Caco-2 (cell line): ENCODE results near the gene VPS39. TPM values are rescaled to one million over a fixed set of nuclear protein-coding genes. Genes with fewer than 3 reads are reported as not detected.

Source experiments
- BruUV-seq: library from RNA; stranded (reverse); fragments of 400-500 nt; replicated peaks from 2 replicates; lab custom pipeline; 2021; lab: Mats Ljungman, UMichigan
- CTCF ChIA-PET: fragments of 300-600 bp; sonication (Branson Sonifier 250); formaldehyde crosslinking; loops from one replicate; lab custom pipeline; 2022; ENCODE audit warnings: antibody characterized with exemption; lab: Charles Lee
- POLR2A ChIA-PET: fragments of 300-600 bp; sonication (Branson Sonifier 250); formaldehyde crosslinking; loops from one replicate; lab custom pipeline; 2022; ENCODE audit warnings: antibody characterized with exemption; lab: Charles Lee
- DNase-seq, 2 experiments: peaks; one replicate each; pipeline versions ENCODE4 v3.0.0 to v3.0.0-alpha.2; 2020 to 2022
- H3K27me3 ChIP-seq: replicated peaks from 2 replicates; pipeline ENCODE4 v1.6.0; 2011; ENCODE audit warnings: low read length; ENCODE audit not compliant: control insufficient read depth, insufficient read depth
- H3K36me3 ChIP-seq: 2 replicates; pipeline ENCODE4 v1.5.1; 2011; ENCODE audit warnings: low read length; ENCODE audit not compliant: control insufficient read depth, insufficient read depth
- H3K4me1 ChIP-seq: fragments of 250-450 bp; sonication (Bioruptor Pico); 2 replicates; pipeline ENCODE4 v1.5.1; 2020; ENCODE audit warnings: mild to moderate bottlenecking
- H3K4me3 ChIP-seq: 2 replicates; pipeline ENCODE4 v1.5.1; 2011; ENCODE audit warnings: low read depth, mild to moderate bottlenecking, control low read depth, low read length
- H3K9me3 ChIP-seq: fragments of 250-450 bp; sonication (Bioruptor Pico); 2 replicates; pipeline ENCODE4 v1.5.1; 2020; ENCODE audit warnings: mild to moderate bottlenecking, moderate library complexity
- H3K27ac Mint-ChIP-seq: one replicate; pipeline ENCODE4 v1.8.0; 2022; ENCODE audit warnings: mixed read lengths; ENCODE audit not compliant: unreplicated experiment
- H3K27me3 Mint-ChIP-seq: one replicate; pipeline ENCODE4 v1.8.0; 2022; ENCODE audit warnings: mixed read lengths; ENCODE audit not compliant: insufficient read depth, unreplicated experiment
- H3K36me3 Mint-ChIP-seq: one replicate; pipeline ENCODE4 v1.8.0; 2022; ENCODE audit warnings: mild to moderate bottlenecking, mixed read lengths; ENCODE audit not compliant: insufficient read depth, unreplicated experiment
- H3K4me1 Mint-ChIP-seq: one replicate; pipeline ENCODE4 v1.8.0; 2022; ENCODE audit warnings: low read depth, mixed read lengths; ENCODE audit not compliant: unreplicated experiment
- H3K4me3 Mint-ChIP-seq: one replicate; pipeline ENCODE4 v1.8.0; 2022; ENCODE audit warnings: mild to moderate bottlenecking, moderate library complexity, mixed read lengths; ENCODE audit not compliant: unreplicated experiment
- H3K9me3 Mint-ChIP-seq: one replicate; pipeline ENCODE4 v1.8.0; 2022; ENCODE audit warnings: mixed read lengths; ENCODE audit not compliant: unreplicated experiment
- intact Hi-C: fragments of 100-400 bp; cut with micrococcal nuclease; formaldehyde crosslinking; loops from one replicate; pipeline ENCODE4 v1.10.0; 2022; ENCODE audit not compliant: unreplicated experiment
- total RNA-seq: library from RNA; stranded (reverse); gene quantifications from 2 replicates; pipeline ENCODE4 v1.2.3, GENCODE V29; 2022
- TF ChIP-seq, protein P1 (sequence below), 2 experiments: fragments of 200-600 bp in 1 of 2; IDR thresholded peaks; 1 replicate in 1 of 2; 2 replicates in 1 of 2; pipeline versions ENCODE4 v1.5.1 to v1.8.0; 2011 to 2022; ENCODE audit warnings: antibody characterized with exemption in 1 of 2, control low read depth in 1 of 2, inconsistent platforms in 1 of 2, low read depth in 1 of 2, low read length in 1 of 2, mild to moderate bottlenecking in 1 of 2, moderate library complexity in 1 of 2; ENCODE audit not compliant: insufficient read depth in 1 of 2, severe bottlenecking in 1 of 2, unreplicated experiment in 1 of 2

VPS39 gene
- total RNA-seq, 1 experiment from 2014 or later, result 48.4 TPM

DNA sequence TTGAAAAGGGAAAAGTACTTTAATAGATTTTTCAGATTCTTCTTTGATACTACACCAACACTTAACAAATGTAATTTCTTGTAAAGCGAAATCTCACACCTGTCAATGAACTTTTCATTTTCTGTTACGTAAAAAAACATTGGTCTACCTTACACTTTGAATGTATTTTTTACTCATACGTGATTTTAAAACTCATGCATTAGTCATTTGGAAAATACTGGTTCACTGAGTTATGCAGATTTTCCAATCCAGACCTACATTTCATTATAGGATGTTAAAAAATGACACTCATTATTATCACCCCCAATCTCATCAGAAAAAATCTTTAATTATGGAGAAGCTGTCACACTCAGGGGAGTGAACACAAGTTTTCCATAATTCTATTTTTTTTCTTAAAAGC, 14.7 kb downstream of the VPS39 start:
- Histone ChIP-seq H3K27me3 (no peaks in the 10 kb centered on the region), H3K36me3 (peaks cover 1% of the 10 kb centered on the region), H3K4me1 (no peaks in the 10 kb centered on the region), H3K9me3 (no peaks in the 10 kb centered on the region), H3K4me3 (no peak overlapping the region)
- Mint-ChIP-seq H3K27ac (no peak overlapping the region), H3K9me3 (no peaks in the 10 kb centered on the region), H3K4me3 (no peak overlapping the region), H3K36me3 (peaks cover 19% of the 10 kb centered on the region), H3K4me1 (no peaks in the 10 kb centered on the region), H3K27me3 (no peaks in the 10 kb centered on the region)
- TF ChIP-seq, protein P1, sequence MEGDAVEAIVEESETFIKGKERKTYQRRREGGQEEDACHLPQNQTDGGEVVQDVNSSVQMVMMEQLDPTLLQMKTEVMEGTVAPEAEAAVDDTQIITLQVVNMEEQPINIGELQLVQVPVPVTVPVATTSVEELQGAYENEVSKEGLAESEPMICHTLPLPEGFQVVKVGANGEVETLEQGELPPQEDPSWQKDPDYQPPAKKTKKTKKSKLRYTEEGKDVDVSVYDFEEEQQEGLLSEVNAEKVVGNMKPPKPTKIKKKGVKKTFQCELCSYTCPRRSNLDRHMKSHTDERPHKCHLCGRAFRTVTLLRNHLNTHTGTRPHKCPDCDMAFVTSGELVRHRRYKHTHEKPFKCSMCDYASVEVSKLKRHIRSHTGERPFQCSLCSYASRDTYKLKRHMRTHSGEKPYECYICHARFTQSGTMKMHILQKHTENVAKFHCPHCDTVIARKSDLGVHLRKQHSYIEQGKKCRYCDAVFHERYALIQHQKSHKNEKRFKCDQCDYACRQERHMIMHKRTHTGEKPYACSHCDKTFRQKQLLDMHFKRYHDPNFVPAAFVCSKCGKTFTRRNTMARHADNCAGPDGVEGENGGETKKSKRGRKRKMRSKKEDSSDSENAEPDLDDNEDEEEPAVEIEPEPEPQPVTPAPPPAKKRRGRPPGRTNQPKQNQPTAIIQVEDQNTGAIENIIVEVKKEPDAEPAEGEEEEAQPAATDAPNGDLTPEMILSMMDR (IDR thresholded peaks at IDR 0.05; ENCODE audit: insufficient read depth in 1 of 2, low read depth in 1 of 2, low read length in 1 of 2, severe bottlenecking in 1 of 2, unreplicated experiment in 1 of 2), result no peak
- ChIA-PET CTCF (no interaction called here), POLR2A (no interaction called here)
- intact Hi-C loops, result no loop called here
- BruUV-seq, result no TSS peak
- no peak for DNase-seq

- H3K9me3 Mint-ChIP-seq, result no peaks in the 10 kb centered on the region
- Histone ChIP-seq H3K36me3 (no peaks in the 10 kb centered on the region), H3K9me3 (no peaks in the 10 kb centered on the region), H3K27me3 (no peaks in the 10 kb centered on the region), H3K4me3 (no peak overlapping the region), H3K4me1 (no peaks in the 10 kb centered on the region)
- no TSS peak for BruUV-seq
- ChIA-PET POLR2A (no interaction called here), CTCF (interaction anchor here (0.6 kb wide), 1 partner anchor 49 kb away, joined by 6 read pairs; no protein-coding TSS in a partner anchor)
- no peaks in the 10 kb centered on the region for H3K4me1 Mint-ChIP-seq
- DNase-seq, result no peak
- intact Hi-C loops, result no loop called here
- H3K36me3 Mint-ChIP-seq, result peaks cover 17% of the 10 kb centered on the region
- H3K27ac Mint-ChIP-seq, result no peak overlapping the region
- no peaks in the 10 kb centered on the region for H3K27me3 Mint-ChIP-seq
- TF ChIP-seq, protein P1 (IDR thresholded peaks at IDR 0.05; ENCODE audit: insufficient read depth in 1 of 2, low read depth in 1 of 2, low read length in 1 of 2, severe bottlenecking in 1 of 2, unreplicated experiment in 1 of 2), result no peak
- H3K4me3 Mint-ChIP-seq, result no peak overlapping the region
Observed at GRCh38 chr15:42191610-42192346, 16.3 kb downstream of the VPS39 start.

GRCh38 chr15:42190370-42190769, 17.7 kb downstream of the VPS39 start:
- POLR2A ChIA-PET, result no interaction called here
- no peaks in the 10 kb centered on the region for H3K4me1 ChIP-seq
- Mint-ChIP-seq H3K4me1 (no peaks in the 10 kb centered on the region), H3K27ac (no peak overlapping the region), H3K4me3 (no peak overlapping the region), H3K36me3 (peaks cover 17% of the 10 kb centered on the region), H3K27me3 (no peaks in the 10 kb centered on the region), H3K9me3 (no peaks in the 10 kb centered on the region)
- H3K9me3 ChIP-seq, result no peaks in the 10 kb centered on the region
- intact Hi-C loops, result no loop called here
- no peaks in the 10 kb centered on the region for H3K36me3 ChIP-seq
- CTCF ChIA-PET, result no interaction called here
- no peak overlapping the region for H3K4me3 ChIP-seq
- TF ChIP-seq, protein P1 (IDR thresholded peaks at IDR 0.05; ENCODE audit: insufficient read depth in 1 of 2, low read depth in 1 of 2, low read length in 1 of 2, severe bottlenecking in 1 of 2, unreplicated experiment in 1 of 2), result no peak
- BruUV-seq, result no TSS peak
- DNase-seq, result no peak
- no peaks in the 10 kb centered on the region for H3K27me3 ChIP-seq
